NCI-H2196 treated with DMSO at 0.1 percent for 48 hours (cell line): Measurements from ENCODE around the gene EPS8.
"Not testable (repeated sequence)": the region's sequence is repeated elsewhere in the genome, so short reads cannot be mapped to it uniquely, and the experiment has no call there.

Experiments
- DNase-seq: peaks from one replicate; lab custom pipeline; 2025; ENCODE audit not compliant: unreplicated experiment; lab: John Stamatoyannopoulos, UW

Gene EPS8

DNA sequence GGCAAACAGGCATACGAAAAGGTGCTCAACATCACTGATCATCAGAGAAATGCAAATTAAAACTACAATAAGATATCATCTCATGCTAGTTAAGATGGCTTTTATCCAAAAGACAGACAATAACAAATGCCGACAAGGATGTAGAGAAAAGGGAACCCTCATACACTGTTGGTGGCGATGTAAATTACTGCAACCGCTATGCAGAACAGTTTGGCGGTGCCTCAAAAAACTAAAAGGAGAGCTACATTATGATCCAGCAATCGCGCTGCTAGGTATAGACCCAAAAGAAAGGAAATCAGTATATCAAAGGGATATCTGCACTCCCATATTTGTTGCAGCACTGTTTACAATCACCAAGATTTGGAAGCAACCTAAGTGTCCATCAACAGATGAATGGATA, 27.0 kb downstream of the EPS8 start:
- DNase-seq, result not testable (repeated sequence)

GRCh38 chr12:15757553-15758255, 31.5 kb downstream of the EPS8 start:
- no peak for DNase-seq

GRCh38 chr12:15756822-15757221, 32.4 kb downstream of the EPS8 start:
- DNase-seq, result no peak

GRCh38 chr12:15754233-15754632, 35.0 kb downstream of the EPS8 start:
- no peak for DNase-seq

- DNase-seq, result no peak
Observed at GRCh38 chr12:15752785-15753184, 36.4 kb downstream of the EPS8 start.

- no peak for DNase-seq
Observed at GRCh38 chr12:15751741-15752140, 37.4 kb downstream of the EPS8 start.

DNA sequence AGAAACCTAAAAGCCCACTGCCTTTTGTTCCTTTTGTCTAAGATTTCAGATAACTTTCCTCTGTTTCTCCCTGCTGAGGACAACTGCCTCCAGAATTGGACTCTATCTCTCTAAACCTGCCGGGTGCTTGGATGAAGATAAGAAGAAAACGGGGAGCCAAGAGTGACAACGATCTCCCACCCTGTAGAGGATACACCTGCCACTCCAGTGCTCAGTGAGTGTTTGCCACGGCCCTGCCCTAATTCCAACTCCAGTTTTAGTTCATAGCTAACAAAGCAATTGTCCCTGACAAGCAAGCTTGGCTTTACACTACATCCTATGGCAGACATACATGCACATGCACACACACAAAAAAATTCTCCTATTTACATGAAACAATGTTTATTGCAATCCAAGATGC, 39.3 kb downstream of the EPS8 start:
- no peak for DNase-seq

GRCh38 chr12:15741870-15742269, 47.3 kb downstream of the EPS8 start:
- DNase-seq, result not testable (repeated sequence)

GRCh38 chr12:15741082-15741481, 48.1 kb downstream of the EPS8 start:
- no peak for DNase-seq

DNA sequence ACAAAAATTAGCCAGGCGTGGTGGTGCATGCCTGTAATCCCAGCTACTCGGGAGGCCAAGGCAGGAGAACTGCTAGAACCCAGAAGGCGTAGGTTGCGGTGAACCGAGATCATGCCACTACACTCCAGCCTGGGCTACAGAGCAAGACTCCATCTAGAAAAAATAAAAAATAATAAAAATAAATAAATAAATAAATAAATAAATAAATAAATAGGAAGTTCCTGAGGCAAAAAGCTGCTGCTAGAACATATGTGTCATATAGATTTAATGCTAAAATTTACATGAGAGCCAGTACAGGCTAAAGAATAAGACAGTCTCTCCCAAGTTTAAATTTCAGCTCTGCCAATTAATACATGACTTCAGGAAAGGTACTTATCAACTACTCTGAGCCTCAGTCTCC, 48.8 kb downstream of the EPS8 start:
- DNase-seq, result not testable (repeated sequence)

DNA sequence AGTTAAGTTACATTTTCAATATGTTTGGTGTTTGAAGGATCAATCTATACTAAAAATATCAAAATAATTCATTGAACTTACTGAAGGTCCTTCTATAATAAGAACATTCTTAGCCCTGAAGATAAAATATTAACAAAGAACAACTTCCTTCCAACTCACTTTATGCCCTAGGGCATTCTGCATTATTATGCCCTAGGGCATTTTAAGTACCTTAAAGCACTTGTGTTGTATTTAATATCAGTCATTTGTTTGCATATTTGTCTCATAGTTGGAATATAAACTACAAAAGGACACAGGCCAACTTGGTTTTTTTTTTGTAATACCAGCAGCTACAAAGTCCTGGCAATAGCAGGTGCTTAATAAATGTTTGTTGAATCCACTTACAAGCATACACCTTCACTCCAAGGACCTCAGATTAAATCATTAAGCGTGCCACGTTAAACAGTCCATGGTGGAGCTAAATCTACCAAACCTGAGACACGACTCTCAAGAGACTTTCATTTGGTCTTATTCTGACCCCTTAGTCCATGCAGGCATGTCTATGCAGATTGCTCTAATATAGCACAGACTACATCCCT, 50.7 kb downstream of the EPS8 start:
- DNase-seq, result no peak

GRCh38 chr12:15735837-15736615, 53.2 kb downstream of the EPS8 start:
- no peak for DNase-seq

DNA sequence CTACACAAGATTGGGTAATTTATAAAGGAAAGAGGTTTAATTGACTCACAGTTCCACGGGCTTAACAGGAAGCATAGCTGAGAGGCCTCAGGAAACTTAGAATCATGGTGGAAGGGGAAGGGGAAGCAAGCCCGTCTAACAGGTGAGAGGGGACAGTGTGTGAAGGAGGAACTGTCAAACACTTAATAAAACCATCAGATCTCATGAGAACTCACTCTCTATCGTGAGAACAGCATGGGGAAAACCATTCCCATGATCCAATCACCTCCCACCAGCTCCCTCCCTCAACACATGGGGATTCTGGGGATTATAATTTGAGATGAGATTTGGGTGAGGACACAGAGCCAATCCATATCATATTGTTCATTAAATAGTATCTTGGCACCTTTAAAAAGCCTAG, 56.1 kb downstream of the EPS8 start:
- DNase-seq, result no peak

DNA sequence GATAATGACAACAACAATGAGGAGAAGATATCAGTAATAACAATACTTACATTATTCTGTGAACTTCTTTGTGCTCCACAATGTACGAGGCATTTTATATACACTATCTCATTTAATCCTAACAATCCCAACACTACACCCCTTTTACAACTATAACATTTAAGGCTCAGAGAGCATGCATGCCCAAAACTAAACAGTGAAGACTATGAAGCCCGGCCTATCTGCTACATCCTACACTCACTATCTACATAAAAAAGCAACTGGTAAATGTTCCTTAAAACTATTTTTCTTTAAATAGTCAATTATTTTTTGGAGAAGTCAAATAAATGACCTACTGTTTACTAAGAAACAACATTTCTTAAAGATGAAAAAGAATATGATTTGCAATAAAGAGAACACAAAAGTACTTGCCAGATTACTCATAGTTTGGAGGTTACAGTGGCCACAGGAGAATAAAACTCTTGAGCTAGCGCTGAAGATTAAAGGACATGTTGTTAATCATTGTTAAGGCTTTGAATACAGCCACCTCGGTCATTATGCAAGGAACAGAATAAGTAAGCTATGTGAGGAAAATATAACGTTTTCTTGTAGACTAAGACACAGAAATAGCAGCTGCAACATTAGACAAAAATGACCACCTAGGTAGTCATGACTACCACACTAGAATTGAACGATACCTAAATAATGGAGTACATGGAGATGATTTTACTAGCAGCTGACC, 56.7 kb downstream of the EPS8 start:
- DNase-seq, result no peak

DNA sequence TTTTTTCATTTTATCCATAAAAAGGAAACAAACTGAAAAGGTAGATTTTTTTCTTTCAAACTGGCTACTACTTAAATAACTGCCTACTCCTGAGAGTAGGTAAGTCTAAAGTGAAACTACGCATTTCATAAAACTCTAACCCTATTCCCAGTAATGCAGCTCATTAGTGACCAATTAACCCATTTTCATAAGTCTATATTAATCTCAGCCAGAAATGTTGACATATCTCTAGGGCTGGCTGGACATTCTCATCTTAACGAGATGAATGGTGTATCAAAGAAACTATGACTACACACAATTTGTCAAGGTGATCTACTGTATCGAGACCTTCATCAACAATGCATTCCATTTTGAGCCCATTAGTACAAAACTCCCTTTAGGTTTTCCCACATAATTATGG, 57.2 kb downstream of the EPS8 start:
- DNase-seq, result no peak

DNA sequence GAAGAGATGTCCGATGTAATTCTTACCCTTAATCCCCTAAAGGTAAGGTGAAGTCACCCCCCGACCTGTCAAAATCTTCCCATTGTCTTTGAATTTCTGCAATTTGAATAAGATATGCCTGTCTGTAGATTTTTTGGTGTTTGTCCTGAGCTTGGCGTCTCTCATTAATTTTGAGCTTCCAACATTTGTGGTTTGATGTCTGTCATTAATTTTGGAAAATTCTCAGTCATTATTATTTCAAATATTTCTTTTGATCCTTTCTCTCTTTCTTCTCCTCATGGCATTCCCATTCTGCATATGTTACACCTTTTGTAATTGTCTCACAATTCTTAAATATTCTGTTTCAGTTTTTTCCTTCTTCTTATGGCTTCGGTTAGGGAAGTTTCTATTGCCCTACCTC, 60.1 kb downstream of the EPS8 start:
- no peak for DNase-seq

DNA sequence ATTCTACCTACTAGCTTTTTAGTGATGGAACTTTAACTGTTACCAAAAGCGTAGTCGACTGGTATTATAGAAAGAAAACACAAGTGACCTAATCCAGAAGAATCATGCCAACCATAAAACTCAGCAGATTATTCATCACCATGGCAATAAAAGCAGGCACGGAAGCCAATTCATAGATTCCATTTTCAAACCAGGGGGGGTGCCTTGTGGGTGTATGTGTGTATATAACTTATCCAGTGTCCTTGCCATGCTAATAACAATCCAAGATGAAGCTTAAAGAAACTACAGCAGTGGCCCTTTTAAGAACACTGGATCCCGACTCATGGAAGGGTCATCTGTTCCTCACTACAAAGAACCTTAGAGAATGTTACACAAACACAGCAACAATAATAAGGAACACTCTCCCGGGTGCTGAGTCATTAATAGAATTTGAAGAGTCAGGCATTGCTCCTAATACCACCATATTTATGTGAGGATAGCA, 61.0 kb downstream of the EPS8 start:
- no peak for DNase-seq

DNA sequence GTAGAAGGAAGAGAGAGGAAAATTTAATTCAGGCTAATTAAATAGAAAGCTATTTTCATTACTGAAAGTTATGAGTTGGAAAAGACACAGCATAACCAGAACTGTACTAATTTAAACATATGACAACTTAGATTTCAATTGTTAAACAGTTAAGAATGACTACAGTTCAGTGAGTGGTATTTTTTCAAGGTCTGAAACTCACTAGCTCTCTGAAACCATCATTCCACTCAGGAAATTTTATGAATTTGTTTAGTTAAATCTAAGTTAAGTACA, 62.4 kb downstream of the EPS8 start:
- no peak for DNase-seq

- no peak for DNase-seq
Observed at GRCh38 chr12:15726027-15726877, 62.9 kb downstream of the EPS8 start.

GRCh38 chr12:15722951-15723350, 66.2 kb downstream of the EPS8 start:
- DNase-seq, result no peak
